Astrocyte of the cerebellum (primary cell): Measurements from ENCODE around the gene KLK2.

Experiments used
- DNase-seq: peaks from one replicate; pipeline ENCODE4 v3.0.0-alpha.2; 2011; ENCODE audit warnings: low read depth
- H3K4me3 ChIP-seq: 2 replicates; pipeline ENCODE4 v1.5.1; 2011; ENCODE audit warnings: mild to moderate bottlenecking, low read depth, low read length, moderate library complexity
- in situ Hi-C: cut with HindIII; loops from 2 replicates; pipeline ENCODE4 v1.10.0; 2017; ENCODE audit warnings: low sequenced_read_pairs
- TF ChIP-seq, protein P1 (sequence below): IDR thresholded peaks from 2 replicates; pipeline ENCODE4 v1.5.1; 2012; ENCODE audit warnings: low read length, low read depth, moderate library complexity, mild to moderate bottlenecking; ENCODE audit errors: missing control alignments

The KLK2 gene

DNA sequence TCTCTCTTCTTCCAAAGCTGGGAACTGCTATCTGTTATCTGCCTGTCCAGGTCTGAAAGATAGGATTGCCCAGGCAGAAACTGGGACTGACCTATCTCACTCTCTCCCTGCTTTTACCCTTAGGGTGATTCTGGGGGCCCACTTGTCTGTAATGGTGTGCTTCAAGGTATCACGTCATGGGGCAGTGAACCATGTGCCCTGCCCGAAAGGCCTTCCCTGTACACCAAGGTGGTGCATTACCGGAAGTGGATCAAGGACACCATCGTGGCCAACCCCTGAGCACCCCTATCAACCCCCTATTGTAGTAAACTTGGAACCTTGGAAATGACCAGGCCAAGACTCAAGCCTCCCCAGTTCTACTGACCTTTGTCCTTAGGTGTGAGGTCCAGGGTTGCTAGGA lies 13.4 kb upstream of the KLK2 start:
- TF ChIP-seq, protein P1, sequence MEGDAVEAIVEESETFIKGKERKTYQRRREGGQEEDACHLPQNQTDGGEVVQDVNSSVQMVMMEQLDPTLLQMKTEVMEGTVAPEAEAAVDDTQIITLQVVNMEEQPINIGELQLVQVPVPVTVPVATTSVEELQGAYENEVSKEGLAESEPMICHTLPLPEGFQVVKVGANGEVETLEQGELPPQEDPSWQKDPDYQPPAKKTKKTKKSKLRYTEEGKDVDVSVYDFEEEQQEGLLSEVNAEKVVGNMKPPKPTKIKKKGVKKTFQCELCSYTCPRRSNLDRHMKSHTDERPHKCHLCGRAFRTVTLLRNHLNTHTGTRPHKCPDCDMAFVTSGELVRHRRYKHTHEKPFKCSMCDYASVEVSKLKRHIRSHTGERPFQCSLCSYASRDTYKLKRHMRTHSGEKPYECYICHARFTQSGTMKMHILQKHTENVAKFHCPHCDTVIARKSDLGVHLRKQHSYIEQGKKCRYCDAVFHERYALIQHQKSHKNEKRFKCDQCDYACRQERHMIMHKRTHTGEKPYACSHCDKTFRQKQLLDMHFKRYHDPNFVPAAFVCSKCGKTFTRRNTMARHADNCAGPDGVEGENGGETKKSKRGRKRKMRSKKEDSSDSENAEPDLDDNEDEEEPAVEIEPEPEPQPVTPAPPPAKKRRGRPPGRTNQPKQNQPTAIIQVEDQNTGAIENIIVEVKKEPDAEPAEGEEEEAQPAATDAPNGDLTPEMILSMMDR = no peak
- in situ Hi-C loops = no loop called here
- DNase-seq = no peak

DNA sequence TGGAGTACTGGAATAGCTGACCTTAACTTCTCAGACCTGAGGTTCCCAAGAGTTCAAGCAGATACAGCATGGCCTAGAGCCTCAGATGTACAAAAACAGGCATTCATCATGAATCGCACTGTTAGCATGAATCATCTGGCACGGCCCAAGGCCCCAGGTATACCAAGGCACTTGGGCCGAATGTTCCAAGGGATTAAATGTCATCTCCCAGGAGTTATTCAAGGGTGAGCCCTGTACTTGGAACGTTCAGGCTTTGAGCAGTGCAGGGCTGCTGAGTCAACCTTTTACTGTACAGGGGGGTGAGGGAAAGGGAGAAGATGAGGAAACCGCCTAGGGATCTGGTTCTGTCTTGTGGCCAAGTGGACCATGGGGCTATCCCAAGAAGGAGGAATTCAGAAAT lies 12.2 kb upstream of the KLK2 start:
- TF ChIP-seq, protein P1 = no peak
- in situ Hi-C loops = no loop called here
- no peak for DNase-seq
- H3K4me3 ChIP-seq = no peak overlapping the region

More for the DNA sequence above, 13.4 kb upstream of the KLK2 start:
- no peak overlapping the region for H3K4me3 ChIP-seq

DNA sequence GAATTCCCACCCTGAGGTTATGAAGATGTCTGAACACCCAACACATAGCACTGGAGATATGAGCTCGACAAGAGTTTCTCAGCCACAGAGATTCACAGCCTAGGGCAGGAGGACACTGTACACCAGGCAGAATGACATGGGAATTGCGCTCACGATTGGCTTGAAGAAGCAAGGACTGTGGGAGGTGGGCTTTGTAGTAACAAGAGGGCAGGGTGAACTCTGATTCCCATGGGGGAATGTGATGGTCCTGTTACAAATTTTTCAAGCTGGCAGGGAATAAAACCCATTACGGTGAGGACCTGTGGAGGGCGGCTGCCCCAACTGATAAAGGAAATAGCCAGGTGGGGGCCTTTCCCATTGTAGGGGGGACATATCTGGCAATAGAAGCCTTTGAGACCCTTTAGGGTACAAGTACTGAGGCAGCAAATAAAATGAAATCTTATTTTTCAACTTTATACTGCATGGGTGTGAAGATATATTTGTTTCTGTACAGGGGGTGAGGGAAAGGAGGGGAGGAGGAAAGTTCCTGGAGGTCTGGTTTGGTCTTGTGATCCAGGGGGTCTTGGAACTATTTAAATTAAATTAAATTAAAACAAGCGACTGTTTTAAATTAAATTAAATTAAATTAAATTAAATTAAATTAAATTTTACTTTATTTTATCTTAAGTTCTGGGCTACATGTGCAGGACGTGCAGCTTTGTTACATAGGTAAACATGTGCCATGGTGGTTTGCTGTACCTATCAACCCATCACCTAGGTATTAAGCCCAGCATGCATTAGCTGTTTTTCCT lies 11.5 kb upstream of the KLK2 start:
- H3K4me3 ChIP-seq = no peak overlapping the region
- in situ Hi-C loops = no loop called here
- DNase-seq = no peak
- TF ChIP-seq, protein P1 = no peak

DNA sequence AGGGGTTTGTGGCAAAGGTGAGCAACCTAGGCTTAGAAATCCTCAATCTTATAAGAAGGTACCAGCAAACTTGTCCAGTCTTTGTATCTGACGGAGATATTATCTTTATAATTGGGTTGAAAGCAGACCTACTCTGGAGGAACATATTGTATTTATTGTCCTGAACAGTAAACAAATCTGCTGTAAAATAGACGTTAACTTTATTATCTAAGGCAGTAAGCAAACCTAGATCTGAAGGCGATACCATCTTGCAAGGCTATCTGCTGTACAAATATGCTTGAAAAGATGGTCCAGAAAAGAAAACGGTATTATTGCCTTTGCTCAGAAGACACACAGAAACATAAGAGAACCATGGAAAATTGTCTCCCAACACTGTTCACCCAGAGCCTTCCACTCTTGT lies 3.8 kb upstream of the KLK2 start:
- in situ Hi-C loops = no loop called here
- TF ChIP-seq, protein P1 = no peak
- H3K4me3 ChIP-seq = no peak overlapping the region
- DNase-seq = no peak

DNA sequence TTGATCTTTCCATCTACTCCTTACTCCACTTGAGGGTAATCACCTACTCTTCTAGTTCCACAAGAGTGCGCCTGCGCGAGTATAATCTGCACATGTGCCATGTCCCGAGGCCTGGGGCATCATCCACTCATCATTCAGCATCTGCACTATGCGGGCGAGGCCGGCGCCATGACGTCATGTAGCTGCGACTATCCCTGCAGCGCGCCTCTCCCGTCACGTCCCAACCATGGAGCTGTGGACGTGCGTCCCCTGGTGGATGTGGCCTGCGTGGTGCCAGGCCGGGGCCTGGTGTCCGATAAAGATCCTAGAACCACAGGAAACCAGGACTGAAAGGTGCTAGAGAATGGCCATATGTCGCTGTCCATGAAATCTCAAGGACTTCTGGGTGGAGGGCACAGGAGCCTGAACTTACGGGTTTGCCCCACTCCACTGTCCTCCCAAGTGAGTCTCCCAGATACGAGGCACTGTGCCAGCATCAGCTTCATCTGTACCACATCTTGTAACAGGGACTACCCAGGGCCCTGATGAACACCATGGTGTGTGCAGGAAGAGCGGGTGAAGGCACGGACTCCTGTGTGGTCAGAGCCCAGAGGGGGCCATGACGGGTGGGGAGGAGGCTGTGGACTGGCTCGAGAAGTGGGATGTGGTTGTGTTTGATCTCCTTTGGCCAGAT lies 2.7 kb upstream of the KLK2 start:
- TF ChIP-seq, protein P1 = no peak
- in situ Hi-C loops = no loop called here
- DNase-seq = no peak
- H3K4me3 ChIP-seq = no peak overlapping the region

DNA sequence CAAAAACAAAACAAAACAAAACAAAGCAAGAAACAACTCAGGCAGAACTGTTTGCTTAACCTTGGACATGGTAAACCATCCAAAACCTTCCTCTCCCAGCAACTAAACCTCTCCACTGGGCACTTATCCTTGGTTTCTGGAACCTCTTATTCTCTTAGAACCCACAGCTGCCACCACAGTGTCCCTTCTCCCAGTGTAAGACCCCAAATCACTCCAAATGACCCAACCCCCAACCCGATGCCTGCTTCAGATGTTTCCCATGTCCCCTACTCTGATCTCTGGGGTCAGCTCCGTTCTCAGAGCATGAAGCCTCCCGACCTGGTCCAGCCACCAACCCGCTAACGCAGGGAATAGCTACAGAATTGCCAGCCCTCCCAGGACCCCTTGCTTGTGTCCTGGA lies 972 bp downstream of the KLK2 start:
- H3K4me3 ChIP-seq = no peak overlapping the region
- in situ Hi-C loops = no loop called here
- DNase-seq = no peak
- TF ChIP-seq, protein P1 = no peak
